ENCODE measurements around the gene C3orf20.

Gene C3orf20

GRCh38 chr3:14798231-14798630, 123.3 kb downstream of the C3orf20 start:
- Histone ChIP-seq H3K79me2 (ENCODE audit: insufficient read depth, low read length) (no peaks in the 10 kb centered on the region), H3K9me2 (ENCODE audit: low read depth, low read length) (no peaks in the 10 kb centered on the region), H2AFZ (ENCODE audit: low read length) (no peak overlapping the region), H3K27me3 (ENCODE audit: insufficient read depth, low read length) (0 out of 2 replicates have a peak, but pooled peaks cover 5% of the 10 kb centered on the region), H3K4me3 (ENCODE audit: low read depth, low read length, poor library complexity, severe bottlenecking) (no peak overlapping the region), H3K4me2 (ENCODE audit: low read length) (no peak overlapping the region), H3K4me1 (ENCODE audit: insufficient read depth, low read length, severe bottlenecking) (peaks cover 3% of the 10 kb centered on the region), H3K36me3 (ENCODE audit: insufficient read depth, low read length) (no peaks in the 10 kb centered on the region), H3K9ac (ENCODE audit: low read length) (no peak overlapping the region), H3F3A (ENCODE audit: insufficient read depth, low read length) (no peaks in the 10 kb centered on the region), H3K9me3 (ENCODE audit: low read length) (no peaks in the 10 kb centered on the region), H4K20me1 (ENCODE audit: insufficient read depth, low read length) (no peaks in the 10 kb centered on the region), H3K27ac (ENCODE audit: low read depth, low read length, poor library complexity, severe bottlenecking) (no peak overlapping the region)
- TF ChIP-seq EZH2 (IDR thresholded peaks at IDR 0.05; ENCODE audit: borderline replicate concordance, low read length) (no peak), CTCF (IDR thresholded peaks at IDR 0.05; ENCODE audit: low read length) (no peak)

DNA sequence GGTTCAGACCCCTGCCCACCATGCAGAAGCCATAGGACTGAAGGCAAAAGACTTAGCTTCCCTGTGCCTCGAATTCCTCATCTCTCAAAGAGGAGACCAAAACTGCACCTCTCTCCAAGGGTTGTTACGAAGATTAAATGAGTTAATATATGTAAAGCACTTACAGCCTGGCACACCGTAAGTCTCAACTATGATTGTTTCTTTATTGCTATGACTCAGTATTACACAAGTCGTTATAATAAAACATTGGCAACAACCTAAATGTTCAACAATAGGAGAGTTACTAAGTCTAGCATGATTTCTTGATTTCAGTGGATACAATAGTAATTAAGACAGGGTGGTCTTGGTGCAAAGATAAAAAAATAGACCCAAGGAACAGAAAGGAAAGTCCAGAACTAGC, 124.2 kb downstream of the C3orf20 start:
- Histone ChIP-seq H3K27ac (ENCODE audit: low read depth, low read length, poor library complexity, severe bottlenecking) (no peak overlapping the region), H3K4me3 (ENCODE audit: low read depth, low read length, poor library complexity, severe bottlenecking) (no peak overlapping the region), H3F3A (ENCODE audit: insufficient read depth, low read length) (no peaks in the 10 kb centered on the region), H3K36me3 (ENCODE audit: insufficient read depth, low read length) (no peaks in the 10 kb centered on the region), H4K20me1 (ENCODE audit: insufficient read depth, low read length) (no peaks in the 10 kb centered on the region), H2AFZ (ENCODE audit: low read length) (no peak overlapping the region), H3K4me1 (ENCODE audit: insufficient read depth, low read length, severe bottlenecking) (no peaks in the 10 kb centered on the region), H3K9ac (ENCODE audit: low read length) (no peak overlapping the region), H3K79me2 (ENCODE audit: insufficient read depth, low read length) (no peaks in the 10 kb centered on the region), H3K9me3 (ENCODE audit: low read length) (no peaks in the 10 kb centered on the region), H3K4me2 (ENCODE audit: low read length) (no peak overlapping the region), H3K9me2 (ENCODE audit: low read depth, low read length) (no peaks in the 10 kb centered on the region), H3K27me3 (ENCODE audit: insufficient read depth, low read length) (0 out of 2 replicates have a peak, but pooled peaks cover 5% of the 10 kb centered on the region)
- TF ChIP-seq CTCF (IDR thresholded peaks at IDR 0.05; ENCODE audit: low read length) (no peak), EZH2 (IDR thresholded peaks at IDR 0.05; ENCODE audit: borderline replicate concordance, low read length) (no peak)

DNA sequence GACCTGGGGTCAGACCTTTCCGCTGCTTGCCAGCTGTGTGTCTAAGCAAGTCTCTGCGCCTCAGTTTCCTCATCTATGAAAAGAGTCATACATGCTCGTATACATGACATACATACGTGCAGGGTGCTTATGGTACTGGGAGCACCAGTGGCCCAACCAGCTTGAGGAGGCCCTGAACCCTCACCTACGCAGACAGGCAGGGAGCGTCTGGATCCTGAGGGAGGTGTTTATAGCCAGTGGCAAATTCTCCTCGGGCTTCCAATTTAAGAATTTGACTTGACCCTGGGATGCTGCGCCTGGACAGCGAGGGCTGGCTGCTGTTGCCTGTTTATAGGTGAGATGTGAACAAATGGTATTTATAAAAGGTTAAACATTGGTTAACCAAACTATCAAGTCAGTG, 126.1 kb downstream of the C3orf20 start:
- Histone ChIP-seq H3K4me2 (ENCODE audit: low read length) (no peak overlapping the region), H3K36me3 (ENCODE audit: insufficient read depth, low read length) (no peaks in the 10 kb centered on the region), H3K9ac (ENCODE audit: low read length) (no peak overlapping the region), H3K4me1 (ENCODE audit: insufficient read depth, low read length, severe bottlenecking) (no peaks in the 10 kb centered on the region), H3K9me3 (ENCODE audit: low read length) (no peaks in the 10 kb centered on the region), H3K4me3 (ENCODE audit: low read depth, low read length, poor library complexity, severe bottlenecking) (no peak overlapping the region), H3K9me2 (ENCODE audit: low read depth, low read length) (no peaks in the 10 kb centered on the region), H2AFZ (ENCODE audit: low read length) (no peak overlapping the region), H3K27me3 (ENCODE audit: insufficient read depth, low read length) (0 out of 2 replicates have a peak, but pooled peaks cover 5% of the 10 kb centered on the region), H4K20me1 (ENCODE audit: insufficient read depth, low read length) (no peaks in the 10 kb centered on the region), H3K27ac (ENCODE audit: low read depth, low read length, poor library complexity, severe bottlenecking) (no peak overlapping the region), H3K79me2 (ENCODE audit: insufficient read depth, low read length) (no peaks in the 10 kb centered on the region), H3F3A (ENCODE audit: insufficient read depth, low read length) (no peaks in the 10 kb centered on the region)
- TF ChIP-seq EZH2 (IDR thresholded peaks at IDR 0.05; ENCODE audit: borderline replicate concordance, low read length) (no peak), CTCF (IDR thresholded peaks at IDR 0.05; ENCODE audit: low read length) (no peak)

Measured in OCI-LY1 (cell line).